ENCODE measurements around the gene PARP4.
"Not testable (repeated sequence)": the region's sequence is repeated elsewhere in the genome, so short reads cannot be mapped to it uniquely, and the experiment has no call there.

PARP4 gene

GRCh38 chr13:24527266-24527775, 14.7 kb upstream of the PARP4 start:
- TF ChIP-seq JUND (IDR thresholded peaks at IDR 0.05; ENCODE audit: low read depth) = no peak
- in situ Hi-C loops (cut with HindIII; ENCODE audit: low pct_unique_long_range_greater_than_20kb, low sequenced_read_pairs) = no loop called here
- no peak for DNase-seq (ENCODE audit: low read depth in 1 of 2, low spot score in 1 of 2)

- no peak for TF ChIP-seq JUND (IDR thresholded peaks at IDR 0.05; ENCODE audit: low read depth)
- in situ Hi-C loops (cut with HindIII; ENCODE audit: low pct_unique_long_range_greater_than_20kb, low sequenced_read_pairs) = no loop called here
- DNase-seq (ENCODE audit: low read depth in 1 of 2, low spot score in 1 of 2) = no peak
These were observed 8.2 kb upstream of the PARP4 start for GRCh38 chr13:24520733-24521132.

- in situ Hi-C loops (cut with HindIII; ENCODE audit: low pct_unique_long_range_greater_than_20kb, low sequenced_read_pairs) = no loop called here
- DNase-seq (ENCODE audit: low read depth in 1 of 2, low spot score in 1 of 2) = no peak
- TF ChIP-seq JUND (IDR thresholded peaks at IDR 0.05; ENCODE audit: low read depth) = no peak
These were observed 4.3 kb upstream of the PARP4 start for GRCh38 chr13:24516919-24517318.

- no peak for TF ChIP-seq JUND (IDR thresholded peaks at IDR 0.05; ENCODE audit: low read depth)
- DNase-seq (ENCODE audit: low read depth in 1 of 2, low spot score in 1 of 2) = no peak
- in situ Hi-C loops (cut with HindIII; ENCODE audit: low pct_unique_long_range_greater_than_20kb, low sequenced_read_pairs) = no loop called here
These were observed 283 bp upstream of the PARP4 start for GRCh38 chr13:24512908-24513213.

- TF ChIP-seq JUND (IDR thresholded peaks at IDR 0.05; ENCODE audit: low read depth) = no peak
- peak; percentile 1 to 6 for DNase-seq (ENCODE audit: low read depth in 1 of 2, low spot score in 1 of 2)
- in situ Hi-C loops (cut with HindIII; ENCODE audit: low pct_unique_long_range_greater_than_20kb, low sequenced_read_pairs) = no loop called here
These were observed 772 bp downstream of the PARP4 start for GRCh38 chr13:24511816-24512196.

- no peak for TF ChIP-seq JUND (IDR thresholded peaks at IDR 0.05; ENCODE audit: low read depth)
- DNase-seq (ENCODE audit: low read depth in 1 of 2, low spot score in 1 of 2) = peak; percentile 25 to 44
- in situ Hi-C loops (cut with HindIII; ENCODE audit: low pct_unique_long_range_greater_than_20kb, low sequenced_read_pairs) = no loop called here
These were observed 1.4 kb downstream of the PARP4 start for GRCh38 chr13:24511019-24511815.

GRCh38 chr13:24506698-24507335, 5.8 kb downstream of the PARP4 start:
- in situ Hi-C loops (cut with HindIII; ENCODE audit: low pct_unique_long_range_greater_than_20kb, low sequenced_read_pairs) = no loop called here
- DNase-seq (ENCODE audit: low read depth in 1 of 2, low spot score in 1 of 2) = no peak
- no peak for TF ChIP-seq JUND (IDR thresholded peaks at IDR 0.05; ENCODE audit: low read depth)

- in situ Hi-C loops (cut with HindIII; ENCODE audit: low pct_unique_long_range_greater_than_20kb, low sequenced_read_pairs); DNase-seq (ENCODE audit: low read depth in 1 of 2, low spot score in 1 of 2): not testable (repeated sequence)
These were observed 6.3 kb downstream of the PARP4 start for GRCh38 chr13:24506283-24506682.

GRCh38 chr13:24505756-24506155, 6.8 kb downstream of the PARP4 start:
- in situ Hi-C loops (cut with HindIII; ENCODE audit: low pct_unique_long_range_greater_than_20kb, low sequenced_read_pairs) = no loop called here
- DNase-seq (ENCODE audit: low read depth in 1 of 2, low spot score in 1 of 2) = no peak
- no peak for TF ChIP-seq JUND (IDR thresholded peaks at IDR 0.05; ENCODE audit: low read depth)

- no peak for TF ChIP-seq JUND (IDR thresholded peaks at IDR 0.05; ENCODE audit: low read depth)
- in situ Hi-C loops (cut with HindIII; ENCODE audit: low pct_unique_long_range_greater_than_20kb, low sequenced_read_pairs) = no loop called here
- DNase-seq (ENCODE audit: low read depth in 1 of 2, low spot score in 1 of 2) = no peak
These were observed 7.3 kb downstream of the PARP4 start for GRCh38 chr13:24505256-24505655.

- in situ Hi-C loops (cut with HindIII; ENCODE audit: low pct_unique_long_range_greater_than_20kb, low sequenced_read_pairs) = no loop called here
- TF ChIP-seq JUND (IDR thresholded peaks at IDR 0.05; ENCODE audit: low read depth) = no peak
- no peak for DNase-seq (ENCODE audit: low read depth in 1 of 2, low spot score in 1 of 2)
These were observed 9.2 kb downstream of the PARP4 start for GRCh38 chr13:24503379-24503696.

- no peak for TF ChIP-seq JUND (IDR thresholded peaks at IDR 0.05; ENCODE audit: low read depth)
- peak in 1 of 2 experiments; percentile 9 for DNase-seq (ENCODE audit: low read depth in 1 of 2, low spot score in 1 of 2)
- in situ Hi-C loops (cut with HindIII; ENCODE audit: low pct_unique_long_range_greater_than_20kb, low sequenced_read_pairs) = no loop called here
These were observed 9.8 kb downstream of the PARP4 start for GRCh38 chr13:24502533-24503378.

GRCh38 chr13:24500977-24501376, 11.6 kb downstream of the PARP4 start:
- TF ChIP-seq JUND (IDR thresholded peaks at IDR 0.05; ENCODE audit: low read depth) = no peak
- in situ Hi-C loops (cut with HindIII; ENCODE audit: low pct_unique_long_range_greater_than_20kb, low sequenced_read_pairs) = no loop called here
- no peak for DNase-seq (ENCODE audit: low read depth in 1 of 2, low spot score in 1 of 2)
